ENCODE data around the gene EIF4E3.

GRCh38 chr3:71629289-71629688 lies 95.9 kb downstream of the EIF4E3 start:
- TF ChIP-seq, protein P1, sequence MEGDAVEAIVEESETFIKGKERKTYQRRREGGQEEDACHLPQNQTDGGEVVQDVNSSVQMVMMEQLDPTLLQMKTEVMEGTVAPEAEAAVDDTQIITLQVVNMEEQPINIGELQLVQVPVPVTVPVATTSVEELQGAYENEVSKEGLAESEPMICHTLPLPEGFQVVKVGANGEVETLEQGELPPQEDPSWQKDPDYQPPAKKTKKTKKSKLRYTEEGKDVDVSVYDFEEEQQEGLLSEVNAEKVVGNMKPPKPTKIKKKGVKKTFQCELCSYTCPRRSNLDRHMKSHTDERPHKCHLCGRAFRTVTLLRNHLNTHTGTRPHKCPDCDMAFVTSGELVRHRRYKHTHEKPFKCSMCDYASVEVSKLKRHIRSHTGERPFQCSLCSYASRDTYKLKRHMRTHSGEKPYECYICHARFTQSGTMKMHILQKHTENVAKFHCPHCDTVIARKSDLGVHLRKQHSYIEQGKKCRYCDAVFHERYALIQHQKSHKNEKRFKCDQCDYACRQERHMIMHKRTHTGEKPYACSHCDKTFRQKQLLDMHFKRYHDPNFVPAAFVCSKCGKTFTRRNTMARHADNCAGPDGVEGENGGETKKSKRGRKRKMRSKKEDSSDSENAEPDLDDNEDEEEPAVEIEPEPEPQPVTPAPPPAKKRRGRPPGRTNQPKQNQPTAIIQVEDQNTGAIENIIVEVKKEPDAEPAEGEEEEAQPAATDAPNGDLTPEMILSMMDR (IDR thresholded peaks at IDR 0.05) = no peak
- no peak for TF ChIP-seq EZH2 (IDR thresholded peaks at IDR 0.05)
- TF ChIP-seq EZH2phosphoT487 (IDR thresholded peaks at IDR 0.05) = no peak
